Neural cell (in vitro differentiated cells): ENCODE data around the gene TMEM52B.

Experiments
- EP300 ChIP-seq: fragments of 450-650 bp; conservative IDR thresholded peaks from 2 replicates; pipeline ENCODE4 v1.6.1; 2014; ENCODE audit warnings: antibody characterized with exemption, mild to moderate bottlenecking, moderate library complexity; ENCODE audit not compliant: poor library complexity, severe bottlenecking
- EZH2 ChIP-seq: fragments of 200-600, 300-800 bp; shearing (Covaris generic), sonication (generic); IDR thresholded peaks from 2 replicates; pipeline ENCODE4 v1.6.1; 2014; ENCODE audit warnings: antibody characterized with exemption, low read length, borderline replicate concordance, mild to moderate bottlenecking; ENCODE audit not compliant: insufficient read depth, poor library complexity, severe bottlenecking
- MXI1 ChIP-seq: fragments of 450-650 bp; conservative IDR thresholded peaks from 2 replicates; pipeline ENCODE4 v1.6.1; 2014; ENCODE audit warnings: antibody characterized with exemption, mild to moderate bottlenecking; ENCODE audit not compliant: poor library complexity, severe bottlenecking
- POLR2AphosphoS5 ChIP-seq: IDR thresholded peaks from 2 replicates; pipeline ENCODE4 v1.6.1; 2012
- RAD21 ChIP-seq: fragments of 450-650 bp; conservative IDR thresholded peaks from 2 replicates; pipeline ENCODE4 v1.6.1; 2014; ENCODE audit warnings: antibody characterized with exemption, mild to moderate bottlenecking, moderate library complexity
- REST ChIP-seq: IDR thresholded peaks from 2 replicates; pipeline ENCODE4 v1.6.1; 2012; ENCODE audit warnings: borderline replicate concordance
- SMC3 ChIP-seq: fragments of 450-650 bp; conservative IDR thresholded peaks from 2 replicates; pipeline ENCODE4 v1.6.1; 2014; ENCODE audit warnings: antibody characterized with exemption, mild to moderate bottlenecking, moderate library complexity; ENCODE audit not compliant: poor library complexity
- TAF1 ChIP-seq: IDR thresholded peaks from 2 replicates; pipeline ENCODE4 v1.6.1; 2012; ENCODE audit warnings: low read depth
- TF ChIP-seq, protein P1 (sequence below): fragments of 450-650 bp; IDR thresholded peaks from 2 replicates; pipeline ENCODE4 v1.5.1; 2014; ENCODE audit warnings: antibody characterized with exemption, mild to moderate bottlenecking, moderate library complexity; ENCODE audit not compliant: poor library complexity, severe bottlenecking

DNA sequence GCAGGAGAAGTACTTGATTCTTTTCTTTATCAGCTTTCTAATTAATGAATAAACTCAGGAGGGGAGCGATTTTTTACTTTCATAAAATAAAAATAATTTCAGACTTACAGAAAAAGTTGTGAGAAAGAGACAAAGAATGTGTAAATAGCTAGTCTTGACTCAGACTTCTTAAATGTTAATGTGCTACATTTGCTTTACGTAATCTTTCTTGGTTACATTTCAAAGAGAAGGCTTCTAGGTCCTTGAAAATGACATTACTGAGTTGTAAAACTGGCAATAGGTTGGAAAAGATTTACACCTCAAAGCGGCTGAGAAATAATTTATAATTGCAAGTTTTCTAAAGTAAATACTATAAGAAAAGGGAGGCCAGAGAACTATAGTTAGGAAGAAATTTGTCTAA, 62.5 kb downstream of the TMEM52B start:
- TF ChIP-seq POLR2AphosphoS5 = no peak
- TF ChIP-seq, protein P1, sequence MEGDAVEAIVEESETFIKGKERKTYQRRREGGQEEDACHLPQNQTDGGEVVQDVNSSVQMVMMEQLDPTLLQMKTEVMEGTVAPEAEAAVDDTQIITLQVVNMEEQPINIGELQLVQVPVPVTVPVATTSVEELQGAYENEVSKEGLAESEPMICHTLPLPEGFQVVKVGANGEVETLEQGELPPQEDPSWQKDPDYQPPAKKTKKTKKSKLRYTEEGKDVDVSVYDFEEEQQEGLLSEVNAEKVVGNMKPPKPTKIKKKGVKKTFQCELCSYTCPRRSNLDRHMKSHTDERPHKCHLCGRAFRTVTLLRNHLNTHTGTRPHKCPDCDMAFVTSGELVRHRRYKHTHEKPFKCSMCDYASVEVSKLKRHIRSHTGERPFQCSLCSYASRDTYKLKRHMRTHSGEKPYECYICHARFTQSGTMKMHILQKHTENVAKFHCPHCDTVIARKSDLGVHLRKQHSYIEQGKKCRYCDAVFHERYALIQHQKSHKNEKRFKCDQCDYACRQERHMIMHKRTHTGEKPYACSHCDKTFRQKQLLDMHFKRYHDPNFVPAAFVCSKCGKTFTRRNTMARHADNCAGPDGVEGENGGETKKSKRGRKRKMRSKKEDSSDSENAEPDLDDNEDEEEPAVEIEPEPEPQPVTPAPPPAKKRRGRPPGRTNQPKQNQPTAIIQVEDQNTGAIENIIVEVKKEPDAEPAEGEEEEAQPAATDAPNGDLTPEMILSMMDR = no peak
- TF ChIP-seq EZH2 = no peak
- TF ChIP-seq TAF1 = no peak
- TF ChIP-seq RAD21 = no peak
- no peak for TF ChIP-seq REST
- no peak for TF ChIP-seq MXI1
- TF ChIP-seq EP300 = no peak
- no peak for TF ChIP-seq SMC3
